HepG2 (cell line): ENCODE data around the gene MSMB. TPM values are rescaled to one million over a fixed set of nuclear protein-coding genes. Genes with fewer than 3 reads are reported as not detected.

ENCODE experiments used
- DMTF1 ChIP-seq: sonication (generic); formaldehyde crosslinking; IDR thresholded peaks from 2 replicates; pipeline ENCODE4 v1.4.0; 2020; ENCODE audit warnings: mild to moderate bottlenecking, missing genetic modification reagents
- EP300 ChIP-seq, 3 experiments: sonication (generic) in 1 of 3; formaldehyde crosslinking in 1 of 3; IDR thresholded peaks; 2 replicates each; pipeline versions ENCODE4 v1.5.1 to v1.6.1; 2011 to 2020; ENCODE audit warnings: low read depth in 2 of 3, low read length in 2 of 3, borderline replicate concordance in 1 of 3, improper control_type of control experiment in 1 of 3, mild to moderate bottlenecking in 1 of 3, missing genetic modification reagents in 1 of 3, moderate library complexity in 1 of 3
- HNF1B ChIP-seq: sonication (generic); formaldehyde crosslinking; IDR thresholded peaks from 2 replicates; pipeline ENCODE4 v1.5.1; 2020; ENCODE audit warnings: mild to moderate bottlenecking, moderate library complexity, missing genetic modification reagents
- KAT7 ChIP-seq: IDR thresholded peaks from 2 replicates; pipeline ENCODE4 v1.6.1; 2018; ENCODE audit warnings: borderline replicate concordance, missing compliant biosample characterization
- SMYD3 ChIP-seq: sonication (generic); formaldehyde crosslinking; IDR thresholded peaks from 2 replicates; pipeline ENCODE4 v1.8.1; 2023; ENCODE audit warnings: mild to moderate bottlenecking, missing genetic modification reagents
- TCF12 ChIP-seq, 2 experiments: fragments of 450-650 bp in 1 of 2; sonication (generic) in 1 of 2; formaldehyde crosslinking in 1 of 2; IDR thresholded peaks; 2 replicates each; pipeline versions ENCODE4 v1.6.1 to v1.8.0; 2017 to 2022; ENCODE audit warnings: antibody characterized with exemption in 1 of 2, mild to moderate bottlenecking in 1 of 2, missing genetic modification reagents in 1 of 2, moderate library complexity in 1 of 2
- ZBTB34 ChIP-seq: sonication (generic); formaldehyde crosslinking; IDR thresholded peaks from 2 replicates; pipeline ENCODE4 v1.8.0; 2022; ENCODE audit warnings: mild to moderate bottlenecking, missing genetic modification reagents
- ZNF142 ChIP-seq: sonication (generic); formaldehyde crosslinking; IDR thresholded peaks from 2 replicates; pipeline ENCODE4 v1.4.0; 2020; ENCODE audit warnings: missing genetic modification reagents
- ZNF446 ChIP-seq: sonication (generic); formaldehyde crosslinking; IDR thresholded peaks from 2 replicates; pipeline ENCODE4 v1.5.0; 2020; ENCODE audit warnings: mild to moderate bottlenecking, missing genetic modification reagents
- ZNF460 ChIP-seq: sonication (generic); formaldehyde crosslinking; IDR thresholded peaks from 2 replicates; pipeline ENCODE4 v1.5.1; 2020; ENCODE audit warnings: missing genetic modification reagents, mild to moderate bottlenecking, borderline replicate concordance
- ZNF615 ChIP-seq: sonication (generic); formaldehyde crosslinking; IDR thresholded peaks from 2 replicates; pipeline ENCODE4 v1.5.0; 2020; ENCODE audit warnings: mild to moderate bottlenecking, missing genetic modification reagents, borderline replicate concordance
- ZNF713 ChIP-seq: sonication (generic); formaldehyde crosslinking; IDR thresholded peaks from 2 replicates; pipeline ENCODE4 v1.4.0; 2020; ENCODE audit warnings: mild to moderate bottlenecking, missing genetic modification reagents
- polyA plus RNA-seq, 8 experiments: library from polyadenylated mRNA; depleted of rRNA in 3 of 8; stranded (reverse) in 7 of 8; unstranded in 1 of 8; fragments of >200 nt; fragmentation: Illumina TruSeq in 4 of 8; extraction: Trizol in 4 of 8; gene quantifications; 2 replicates each; pipeline versions ENCODE4 v1.2.1 to v1.2.3, GENCODE V29; 2011 to 2016; ENCODE audit warnings: low read depth in 4 of 8, missing spikeins in 1 of 8, mixed read lengths in 1 of 8; ENCODE audit not compliant: insufficient read depth in 1 of 8
- total RNA-seq, 5 experiments: library from RNA; depleted of rRNA; stranded (reverse); fragments of >200 nt; fragmentation: Illumina TruSeq; extraction: Trizol; gene quantifications; 2 replicates each; pipeline ENCODE4 v1.2.3, GENCODE V29; 2016; ENCODE audit warnings: low read depth in 1 of 5
- TF ChIP-seq, protein P1 (sequence below): IDR thresholded peaks from 2 replicates; pipeline ENCODE4 v1.6.1; 2018; ENCODE audit warnings: missing genetic modification reagents, mild to moderate bottlenecking, missing compliant biosample characterization

The MSMB gene
- total and polyA plus RNA-seq, 2 of the 13 experiments (the other 11 are each of a cell fraction or from before 2014, with no cell fraction given): 0.84 TPM; not detected in 1

DNA sequence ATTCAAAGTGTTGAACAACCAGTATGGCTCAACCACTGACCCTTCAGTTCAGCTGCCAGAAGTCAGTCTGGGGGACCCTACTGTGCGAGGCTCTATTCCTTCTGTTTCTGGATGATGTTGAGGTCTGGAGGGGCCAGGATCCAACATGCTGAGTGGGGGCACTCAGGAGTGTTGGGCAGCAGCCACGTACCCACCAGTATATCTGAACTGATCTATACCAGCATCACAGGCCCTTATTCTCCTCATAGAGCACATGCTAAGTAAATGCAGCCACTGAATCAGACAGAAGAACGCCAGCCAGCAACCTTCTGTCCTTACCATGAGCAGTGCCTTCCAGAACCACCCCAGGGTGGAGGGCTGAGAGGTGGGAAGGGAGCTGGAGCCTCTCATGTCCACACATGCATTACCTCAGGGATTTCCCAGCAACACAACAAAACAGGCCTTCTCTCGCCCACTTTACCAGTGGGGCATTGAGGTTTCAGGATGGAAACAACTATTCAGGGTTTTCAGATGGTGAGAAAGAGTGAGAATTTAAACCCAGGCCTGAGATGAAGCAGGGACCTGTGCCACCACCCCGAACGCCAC is 6.8 kb upstream of the MSMB start (continued):
- TF ChIP-seq ZNF142 (CRISPR knock-in tag): no peak
- no peak for TF ChIP-seq TCF12 (IDR thresholded peaks at IDR 0.05)
- no peak for TF ChIP-seq TCF12 (CRISPR knock-in tag; IDR thresholded peaks at IDR 0.05)
- TF ChIP-seq KAT7 (CRISPR knock-in tag): no peak
- peak; percentile 11 for TF ChIP-seq ZBTB34 (CRISPR knock-in tag)
- no peak for TF ChIP-seq HNF1B (CRISPR knock-in tag)
- TF ChIP-seq ZNF446 (CRISPR knock-in tag): no peak
- TF ChIP-seq SMYD3 (CRISPR knock-in tag): no peak
- no peak for TF ChIP-seq ZNF460
- TF ChIP-seq, protein P1, sequence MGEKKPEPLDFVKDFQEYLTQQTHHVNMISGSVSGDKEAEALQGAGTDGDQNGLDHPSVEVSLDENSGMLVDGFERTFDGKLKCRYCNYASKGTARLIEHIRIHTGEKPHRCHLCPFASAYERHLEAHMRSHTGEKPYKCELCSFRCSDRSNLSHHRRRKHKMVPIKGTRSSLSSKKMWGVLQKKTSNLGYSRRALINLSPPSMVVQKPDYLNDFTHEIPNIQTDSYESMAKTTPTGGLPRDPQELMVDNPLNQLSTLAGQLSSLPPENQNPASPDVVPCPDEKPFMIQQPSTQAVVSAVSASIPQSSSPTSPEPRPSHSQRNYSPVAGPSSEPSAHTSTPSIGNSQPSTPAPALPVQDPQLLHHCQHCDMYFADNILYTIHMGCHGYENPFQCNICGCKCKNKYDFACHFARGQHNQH (CRISPR knock-in tag): no peak
- TF ChIP-seq DMTF1: no peak
- no peak for TF ChIP-seq ZNF615 (CRISPR knock-in tag)
- no peak for TF ChIP-seq ZNF713 (CRISPR knock-in tag)
- no peak for TF ChIP-seq EP300 (IDR thresholded peaks at IDR 0.05; ENCODE audit: low read depth in 2 of 2, low read length in 2 of 2)
- no peak for TF ChIP-seq EP300 (CRISPR knock-in tag; IDR thresholded peaks at IDR 0.05; ENCODE audit: borderline replicate concordance)
